Activated CD4-positive, alpha-beta T cell treated with anti-CD3 and anti-CD28 coated beads, Interleukin-2, amount 10 ng/mL, durations not matched to agents 7 days and 5 days (primary cell): ENCODE results near the gene C10orf71. TPM values are rescaled to one million over a fixed set of nuclear protein-coding genes. Genes with fewer than 3 reads are reported as not detected.

Experiments
- CTCF ChIA-PET: fragments of 350-600 bp; sonication (Branson Sonifier 250); formaldehyde crosslinking; loops from one replicate; lab custom pipeline; 2021; ENCODE audit warnings: antibody characterized with exemption; lab: Charles Lee
- POLR2A ChIA-PET: fragments of 350-600 bp; sonication (Branson Sonifier 250); formaldehyde crosslinking; loops from one replicate; lab custom pipeline; 2021; ENCODE audit warnings: antibody characterized with exemption; lab: Charles Lee
- DNase-seq: peaks from one replicate; pipeline ENCODE4 v3.0.0-alpha.2; 2020
- H3K27ac Mint-ChIP-seq: one replicate; pipeline ENCODE4 v1.8.0; 2021; ENCODE audit warnings: mild to moderate bottlenecking, moderate library complexity, mixed read lengths
- H3K27me3 Mint-ChIP-seq: one replicate; pipeline ENCODE4 v1.8.0; 2021; ENCODE audit warnings: mixed read lengths
- H3K36me3 Mint-ChIP-seq: one replicate; pipeline ENCODE4 v1.8.0; 2021; ENCODE audit warnings: low read depth, mixed read lengths
- H3K4me1 Mint-ChIP-seq: one replicate; pipeline ENCODE4 v1.8.0; 2021; ENCODE audit warnings: mixed read lengths
- H3K4me3 Mint-ChIP-seq: one replicate; pipeline ENCODE4 v1.8.0; 2021; ENCODE audit warnings: mild to moderate bottlenecking, moderate library complexity, mixed read lengths
- H3K9me3 Mint-ChIP-seq: one replicate; pipeline ENCODE4 v1.8.0; 2021; ENCODE audit warnings: mixed read lengths
- total RNA-seq, 2 experiments: library from RNA; stranded (reverse); gene quantifications; one replicate each; pipeline ENCODE4 v1.2.3, GENCODE V29; 2021

C10orf71 gene
- total RNA-seq, 2 experiments from 2014 or later: not detected

- Mint-ChIP-seq H3K27me3 (no peaks in the 10 kb centered on the region), H3K4me1 (no peaks in the 10 kb centered on the region), H3K27ac (no peak overlapping the region), H3K36me3 (no peaks in the 10 kb centered on the region), H3K4me3 (no peak overlapping the region), H3K9me3 (no peaks in the 10 kb centered on the region)
- ChIA-PET CTCF (no interaction called here), POLR2A (no interaction called here)
- DNase-seq: no peak
Measured at GRCh38 chr10:49367600-49367999, 68.6 kb downstream of the C10orf71 start.

DNA sequence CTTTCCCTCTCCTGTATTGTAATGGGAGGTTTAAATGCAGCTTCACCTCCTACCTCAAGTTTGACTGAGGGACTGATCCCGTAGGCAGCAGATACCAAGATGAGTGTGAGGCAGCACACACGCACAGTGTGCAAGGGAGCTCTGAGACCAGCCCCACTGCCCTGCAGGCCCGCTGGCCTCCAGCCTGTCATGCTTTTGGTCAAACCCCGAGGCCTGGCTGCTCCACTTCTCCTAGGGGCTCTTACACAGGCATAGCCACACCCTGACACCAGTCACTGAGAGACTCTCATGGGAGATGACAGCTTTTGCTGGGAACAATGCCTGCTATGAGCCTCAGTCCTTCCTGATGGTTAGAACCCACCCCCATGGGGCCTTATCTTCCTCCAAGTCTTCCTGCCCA is 69.3 kb downstream of the C10orf71 start:
- Mint-ChIP-seq H3K36me3 (no peaks in the 10 kb centered on the region), H3K9me3 (no peaks in the 10 kb centered on the region), H3K4me1 (no peaks in the 10 kb centered on the region), H3K27ac (no peak overlapping the region), H3K27me3 (no peaks in the 10 kb centered on the region), H3K4me3 (no peak overlapping the region)
- CTCF ChIA-PET: no interaction called here
- POLR2A ChIA-PET: no interaction called here
- DNase-seq: no peak

DNA sequence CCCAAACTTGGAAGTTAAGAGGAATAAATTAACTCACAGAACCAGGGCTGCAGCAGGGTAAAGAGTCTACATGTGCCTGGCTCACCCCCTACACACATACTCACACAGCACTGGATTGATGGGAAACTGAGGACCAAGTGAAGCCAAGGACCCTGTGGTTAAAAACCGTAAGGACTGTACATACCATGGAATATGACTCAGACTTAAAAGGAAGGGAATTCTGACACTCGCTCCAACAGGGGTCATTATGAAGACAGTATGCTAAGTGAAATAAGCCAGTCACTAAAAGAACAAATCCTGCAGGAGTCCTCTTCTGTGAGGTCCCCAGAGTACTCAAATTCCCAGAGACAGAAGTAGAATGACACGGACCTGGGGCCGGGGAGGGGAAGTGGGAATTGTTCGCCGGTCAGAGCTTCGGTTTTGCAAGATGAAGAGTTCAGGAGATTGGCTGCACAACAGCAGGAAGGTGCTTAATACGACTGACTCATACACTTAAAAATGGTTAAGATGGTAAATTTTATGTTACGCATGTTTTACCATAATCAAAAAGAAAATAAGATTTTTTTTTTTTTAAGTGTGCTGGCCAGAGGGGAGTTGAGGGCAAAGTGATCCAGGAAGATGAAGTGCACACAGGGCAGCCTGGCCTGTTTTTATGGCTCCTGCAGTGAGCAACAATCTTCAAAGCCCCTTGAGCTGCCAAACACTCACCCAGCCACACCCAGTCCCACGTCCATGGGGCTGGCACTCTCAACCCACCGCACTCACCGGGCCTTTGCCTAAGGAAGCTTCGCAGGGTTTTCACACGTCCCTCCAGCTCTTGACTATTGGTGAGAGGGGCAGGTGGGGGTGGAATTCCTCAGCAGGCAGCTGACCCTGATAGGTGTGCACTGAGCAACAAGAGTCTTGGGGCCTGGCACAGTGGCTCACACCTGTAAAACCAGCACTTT is 70.5 kb downstream of the C10orf71 start:
- Mint-ChIP-seq H3K4me1 (no peaks in the 10 kb centered on the region), H3K36me3 (no peaks in the 10 kb centered on the region), H3K27me3 (no peaks in the 10 kb centered on the region), H3K4me3 (no peak overlapping the region), H3K27ac (no peak overlapping the region), H3K9me3 (no peaks in the 10 kb centered on the region)
- DNase-seq: no peak
- POLR2A ChIA-PET: no interaction called here
- CTCF ChIA-PET: interaction anchor here (0.7 kb wide), 1 partner anchor 463 kb away, joined by 3 read pairs; no protein-coding TSS in a partner anchor

GRCh38 chr10:49370326-49371100 is 71.5 kb downstream of the C10orf71 start:
- H3K9me3 Mint-ChIP-seq: no peaks in the 10 kb centered on the region
- no peak for DNase-seq
- H3K27ac Mint-ChIP-seq: no peak overlapping the region
- ChIA-PET CTCF (interaction anchor here (0.6 kb wide), 1 partner anchor 575 kb away, joined by 3 read pairs; no protein-coding TSS in a partner anchor), POLR2A (no interaction called here)
- H3K4me3 Mint-ChIP-seq: no peak overlapping the region
- H3K4me1 Mint-ChIP-seq: no peaks in the 10 kb centered on the region
- no peaks in the 10 kb centered on the region for H3K27me3 Mint-ChIP-seq
- no peaks in the 10 kb centered on the region for H3K36me3 Mint-ChIP-seq

DNA sequence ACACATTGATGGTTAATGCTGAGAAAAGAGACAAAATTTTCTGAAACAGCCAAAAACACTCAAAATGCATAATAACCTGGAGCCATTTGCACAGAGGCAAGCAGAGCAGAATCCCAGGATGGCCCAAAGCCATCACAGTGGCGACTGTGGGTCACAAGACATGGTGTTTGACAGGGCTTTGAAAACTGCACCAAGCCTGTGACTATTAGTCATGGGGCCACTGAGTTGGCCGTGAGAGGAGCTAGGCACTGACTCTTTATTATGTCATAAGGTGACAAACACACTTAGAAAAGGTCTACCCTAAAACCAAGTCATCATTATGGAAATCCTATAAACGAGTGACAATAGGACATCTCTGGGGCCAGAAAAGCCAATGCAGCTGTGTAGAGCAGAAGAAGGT is 73.0 kb downstream of the C10orf71 start:
- no peaks in the 10 kb centered on the region for H3K4me1 Mint-ChIP-seq

DNA sequence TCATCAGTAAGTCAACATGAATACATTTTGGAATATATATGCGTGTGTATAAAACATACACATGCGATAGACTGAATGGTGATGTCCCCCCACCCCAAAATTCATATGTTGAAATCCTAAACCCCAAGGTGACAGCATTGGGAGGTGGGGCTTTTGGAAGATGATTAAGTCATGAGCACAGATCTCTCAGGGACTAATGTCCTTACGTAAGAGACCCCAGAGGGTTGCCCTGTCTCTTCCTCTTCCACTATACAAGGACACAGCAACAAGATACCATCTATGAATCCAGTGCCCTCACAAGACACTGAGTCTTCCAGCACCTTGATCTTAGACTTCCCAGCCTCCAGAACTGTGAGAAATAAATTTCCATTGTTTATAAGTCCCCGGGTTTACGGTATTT is 74.4 kb downstream of the C10orf71 start:
- CTCF ChIA-PET: no interaction called here

More for the DNA sequence above, 73.0 kb downstream of the C10orf71 start:
- ChIA-PET POLR2A (no interaction called here), CTCF (no interaction called here)
- Mint-ChIP-seq H3K9me3 (no peaks in the 10 kb centered on the region), H3K27me3 (no peaks in the 10 kb centered on the region), H3K27ac (no peak overlapping the region), H3K4me3 (no peak overlapping the region), H3K36me3 (no peaks in the 10 kb centered on the region)
- DNase-seq: no peak

GRCh38 chr10:49374740-49375139 is 75.8 kb downstream of the C10orf71 start:
- Mint-ChIP-seq H3K9me3 (no peaks in the 10 kb centered on the region), H3K4me3 (no peak overlapping the region), H3K27ac (no peak overlapping the region), H3K36me3 (no peaks in the 10 kb centered on the region), H3K27me3 (no peaks in the 10 kb centered on the region), H3K4me1 (no peaks in the 10 kb centered on the region)
- CTCF ChIA-PET: no interaction called here
- POLR2A ChIA-PET: no interaction called here
- DNase-seq: no peak

More for the DNA sequence above, 74.4 kb downstream of the C10orf71 start:
- POLR2A ChIA-PET: no interaction called here
- H3K4me1 Mint-ChIP-seq: no peaks in the 10 kb centered on the region
- H3K9me3 Mint-ChIP-seq: no peaks in the 10 kb centered on the region
- no peak overlapping the region for H3K27ac Mint-ChIP-seq
- no peak for DNase-seq
- H3K27me3 Mint-ChIP-seq: no peaks in the 10 kb centered on the region
- no peak overlapping the region for H3K4me3 Mint-ChIP-seq
- H3K36me3 Mint-ChIP-seq: no peaks in the 10 kb centered on the region

DNA sequence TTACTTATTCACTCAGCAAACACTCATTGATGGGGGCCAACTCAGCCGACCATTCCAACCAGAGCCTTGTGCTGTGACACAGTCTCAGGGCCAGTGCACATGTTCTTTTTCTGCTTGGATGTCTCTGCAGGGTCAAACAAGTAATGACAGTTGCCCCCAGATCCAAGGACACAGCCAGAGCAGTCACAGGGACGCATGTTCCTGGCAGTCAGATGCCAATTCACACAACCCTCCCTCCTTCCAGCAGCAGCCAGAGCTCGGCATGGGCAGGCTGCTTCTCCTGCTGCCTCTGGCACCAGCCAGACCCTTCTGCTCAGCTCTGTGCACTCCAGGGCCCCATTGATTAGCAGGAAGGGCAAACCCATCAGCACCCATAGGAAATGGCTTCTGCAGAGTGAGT is 76.6 kb downstream of the C10orf71 start:
- DNase-seq: no peak
- Mint-ChIP-seq H3K27ac (no peak overlapping the region), H3K4me1 (no peaks in the 10 kb centered on the region), H3K27me3 (no peaks in the 10 kb centered on the region), H3K9me3 (no peaks in the 10 kb centered on the region), H3K36me3 (no peaks in the 10 kb centered on the region), H3K4me3 (no peak overlapping the region)
- POLR2A ChIA-PET: no interaction called here
- CTCF ChIA-PET: no interaction called here

Other genes with a start within 250 kb of the C10orf71 start
- gene VSTM4, start 183.6 kb upstream of the C10orf71 start, total RNA-seq: under 1 TPM; 0.12 to 0.15 TPM
- gene FAM170B, start 165.1 kb upstream of the C10orf71 start, total RNA-seq: not detected
- gene TMEM273, start 110.8 kb upstream of the C10orf71 start, total RNA-seq: 10 to 100 TPM; 12.5 to 14.0 TPM
- not detected for gene DRGX, start 96.9 kb downstream of the C10orf71 start, total RNA-seq
- gene ERCC6, start 240.0 kb downstream of the C10orf71 start, total RNA-seq: 10 to 100 TPM; 16.8 to 19.4 TPM